K562 (cell line): ENCODE measurements around the gene HRCT1. TPM values are rescaled to one million over a fixed set of nuclear protein-coding genes. Genes with fewer than 3 reads are reported as not detected.

ENCODE experiments used
- DPF2 ChIP-seq: fragments of 450-650 bp; IDR thresholded peaks from 2 replicates; pipeline ENCODE4 v1.6.1; 2016
- HMBOX1 ChIP-seq: sonication (generic); IDR thresholded peaks from 2 replicates; pipeline ENCODE4 v1.6.1; 2016
- MEF2D ChIP-seq: conservative IDR thresholded peaks from 2 replicates; pipeline ENCODE4 v1.6.1; 2016; ENCODE audit warnings: low read depth, missing genetic modification characterization, missing compliant biosample characterization
- MGA ChIP-seq: fragments of 450-650 bp; IDR thresholded peaks from 2 replicates; pipeline ENCODE4 v1.6.1; 2016; ENCODE audit warnings: mild to moderate bottlenecking, moderate library complexity
- NR2F6 ChIP-seq: fragments of 450-650 bp; formaldehyde crosslinking; IDR thresholded peaks from 2 replicates; pipeline ENCODE4 v1.4.0; 2020; ENCODE audit warnings: mild to moderate bottlenecking
- PHB2 ChIP-seq: fragments of 450-650 bp; IDR thresholded peaks from 2 replicates; pipeline ENCODE4 v1.6.1; 2017; ENCODE audit warnings: low read depth
- SMAD1 ChIP-seq: fragments of 150-350 bp; IDR thresholded peaks from 2 replicates; pipeline ENCODE4 v1.6.1; 2014; ENCODE audit warnings: low read length, low read depth; ENCODE audit not compliant: partially characterized antibody
- SMARCC2 ChIP-seq: fragments of 450-650 bp; IDR thresholded peaks from 2 replicates; pipeline ENCODE4 v1.6.1; 2017; ENCODE audit warnings: antibody characterized with exemption, moderate library complexity, mild to moderate bottlenecking, low read depth
- SOX6 ChIP-seq: fragments of 450-650 bp; IDR thresholded peaks from 2 replicates; pipeline ENCODE4 v1.6.1; 2014; ENCODE audit warnings: mild to moderate bottlenecking
- STAT6 ChIP-seq: sonication (generic); formaldehyde crosslinking; IDR thresholded peaks from 2 replicates; pipeline ENCODE4 v1.8.1; 2023; ENCODE audit warnings: mild to moderate bottlenecking, missing genetic modification reagents
- ZBTB9 ChIP-seq: fragments of 450-650 bp; formaldehyde crosslinking; IDR thresholded peaks from 2 replicates; pipeline ENCODE4 v1.4.0; 2020; ENCODE audit warnings: mild to moderate bottlenecking, moderate library complexity
- ZKSCAN8 ChIP-seq: fragments of 200-800 bp; sonication (Bioruptor generic); IDR thresholded peaks from 2 replicates; pipeline ENCODE4 v1.6.1; 2016; ENCODE audit warnings: missing genetic modification characterization, missing compliant biosample characterization
- polyA plus RNA-seq, 8 experiments: library from polyadenylated mRNA; depleted of rRNA in 4 of 8; stranded (reverse) in 5 of 8; unstranded in 3 of 8; fragments of >200 nt; fragmentation: Nextera tagmentation in 2 of 8; fragmentation: Illumina TruSeq in 1 of 8; extraction: Ambion mirVana in 2 of 8; extraction: Trizol in 1 of 8; gene quantifications; 2 replicates each; pipeline versions ENCODE4 v1.2.1 to v1.2.3, GENCODE V29; 2011 to 2014; ENCODE audit warnings: inconsistent platforms in 1 of 8, missing spikeins in 1 of 8
- total RNA-seq, 7 experiments: library from RNA; depleted of rRNA in 6 of 7; stranded (reverse); fragments of >200 nt in 6 of 7; fragmentation: Illumina TruSeq in 2 of 7; extraction: Trizol in 2 of 7; gene quantifications; 2 replicates each; pipeline versions ENCODE4 v1.2.1 to v1.2.3, GENCODE V29; 2011 to 2021; ENCODE audit warnings: low replicate concordance in 1 of 7

Gene HRCT1
- total and polyA plus RNA-seq, 9 of the 15 experiments (the other 6 are each of a cell fraction or from before 2014, with no cell fraction given), result 0.40 TPM; not detected in 8

- TF ChIP-seq MGA (no peak), SMAD1 (no peak), STAT6 (no peak), PHB2 (no peak), ZKSCAN8 (CRISPR knock-in tag) (peak; percentile 37; the same call in 1 of the 2 replicates), DPF2 (peak; percentile 70), ZBTB9 (CRISPR knock-in tag) (peak; percentile 42; the same call in 1 of the 2 replicates), HMBOX1 (0 out of 2 replicates have a peak, but pooled peaks have one; percentile 25), MEF2D (tag) (0 out of 2 replicates have a peak, but pooled peaks have one; percentile 12), SMARCC2 (no peak), SOX6 (peak; percentile 92), NR2F6 (CRISPR knock-in tag) (no peak)
These were observed 8.4 kb downstream of the HRCT1 start (continued) for GRCh38 chr9:35914301-35914807.
